Measurements from ENCODE around the gene OXER1.

DNA sequence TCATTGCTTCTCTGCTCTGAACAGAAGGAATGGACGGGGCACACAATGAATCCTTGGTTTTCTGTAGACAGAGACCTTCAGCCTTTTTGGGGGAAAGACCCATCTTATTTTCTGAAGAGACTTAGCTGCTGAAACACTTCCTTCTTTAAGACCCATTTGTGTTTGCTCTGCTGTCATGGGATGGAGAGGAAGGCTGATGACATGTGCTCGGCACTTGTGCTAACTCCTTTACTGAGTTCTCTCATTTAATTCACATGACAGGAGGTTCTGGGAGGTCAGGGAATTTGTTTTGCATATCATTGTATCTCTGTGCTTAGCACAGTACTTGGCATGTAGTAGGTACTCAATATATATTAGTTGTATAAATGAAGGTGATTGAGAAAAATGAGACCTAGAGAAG lies 39.0 kb downstream of the OXER1 start:
- TF ChIP-seq CTCF (IDR thresholded peaks at IDR 0.05), result no peak
- TF ChIP-seq ZFX (IDR thresholded peaks at IDR 0.05; ENCODE audit: borderline replicate concordance), result no peak

Data from 22Rv1 (cell line).